K562 (cell line): ENCODE results near the gene EPHA2. TPM values are rescaled to one million over a fixed set of nuclear protein-coding genes. Genes with fewer than 3 reads are reported as not detected.

Experiments
- ATAC-seq: fragments of 200-7000 bp; cut with Tn5 transposase; 3 replicates; pipeline ENCODE4 v1.9.1; 2020; ENCODE audit warnings: moderate library complexity
- BruUV-seq: library from RNA; stranded (reverse); fragments of 400-500 nt; replicated peaks from 2 replicates; lab custom pipeline; 2021; lab: Mats Ljungman, UMichigan
- CTCF ChIA-PET: fragments of 300-600 bp; formaldehyde crosslinking; extraction: SDS; loops from one replicate; lab custom pipeline; 2021; ENCODE audit warnings: low intra/inter-chr PET ratio; lab: Yijun Ruan, JAX
- POLR2A ChIA-PET: fragments of 300-600, 350-650 bp; sonication (Branson Sonifier 250); formaldehyde crosslinking; extraction: SDS; loops from one replicate; lab custom pipeline; 2021; ENCODE audit warnings: antibody characterized with exemption, inconsistent platforms; lab: Yijun Ruan, JAX
- DNase-seq, 4 experiments: peaks; one replicate each; pipeline versions ENCODE4 v3.0.0 to v3.0.0-alpha.2; 2011 to 2018; ENCODE audit warnings: low spot score in 3 of 4, mixed read lengths in 3 of 4; ENCODE audit errors: extremely low read depth in 1 of 4
- FAIRE-seq: peaks from 2 replicates; lab custom pipeline; 2011; peaks lifted over from hg19 to GRCh38; lab: Jason Lieb, UNC
- H2AFZ ChIP-seq: 2 replicates; pipeline ENCODE4 v1.6.0; 2011; ENCODE audit warnings: low read depth, low read length, control low read depth, inconsistent platforms
- H3K27ac ChIP-seq: fragments of 200-600 bp; 3 replicates; pipeline ENCODE4 v1.8.0; 2011; ENCODE audit warnings: low read depth, mild to moderate bottlenecking, control low read depth, inconsistent platforms, low read length, moderate library complexity, mixed read lengths; ENCODE audit errors: extremely low read depth
- H3K27me3 ChIP-seq, 2 experiments: fragments of 300-600 bp in 1 of 2; 2 replicates in 1 of 2; 3 replicates in 1 of 2; pipeline versions ENCODE4 v1.6.0 to v1.8.0; 2011; ENCODE audit warnings: inconsistent platforms in 2 of 2, low read length in 2 of 2, mild to moderate bottlenecking in 1 of 2, mixed read lengths in 1 of 2, moderate library complexity in 1 of 2; ENCODE audit not compliant: control insufficient read depth in 2 of 2, insufficient read depth in 2 of 2
- H3K36me3 ChIP-seq: fragments of 300-600 bp; 3 replicates; pipeline ENCODE4 v1.8.0; 2011; ENCODE audit warnings: mild to moderate bottlenecking, low read length, inconsistent platforms; ENCODE audit not compliant: control insufficient read depth, insufficient read depth
- H3K4me1 ChIP-seq, 2 experiments: fragments of 200-600 bp in 1 of 2; replicated peaks in 1 of 2; 2 replicates in 1 of 2; 3 replicates in 1 of 2; pipeline versions ENCODE4 v1.5.1 to v1.8.0; 2011; ENCODE audit warnings: inconsistent platforms in 2 of 2, low read length in 2 of 2, mild to moderate bottlenecking in 1 of 2, mixed read lengths in 1 of 2, moderate library complexity in 1 of 2; ENCODE audit not compliant: control insufficient read depth in 2 of 2, insufficient read depth in 2 of 2
- H3K4me2 ChIP-seq: 2 replicates; pipeline ENCODE4 v1.6.1; 2011; ENCODE audit warnings: low read length, control low read depth, inconsistent platforms, mixed read lengths; ENCODE audit not compliant: insufficient read depth
- H3K4me3 ChIP-seq: fragments of 200-600 bp; sonication (generic), shearing (Covaris generic); 2 replicates; pipeline ENCODE4 v1.5.1; 2016; ENCODE audit warnings: control low read depth, inconsistent platforms
- H3K79me2 ChIP-seq: fragments of 200-600 bp; 3 replicates; pipeline ENCODE4 v1.8.0; 2011; ENCODE audit warnings: low read length, inconsistent platforms; ENCODE audit not compliant: control insufficient read depth, insufficient read depth
- H3K9ac ChIP-seq, 2 experiments: 2 replicates each; pipeline versions ENCODE4 v1.6.0 to v1.6.1; 2011; ENCODE audit warnings: low read depth in 2 of 2, low read length in 2 of 2, control low read depth in 1 of 2, inconsistent platforms in 1 of 2, mild to moderate bottlenecking in 1 of 2, mixed read lengths in 1 of 2; ENCODE audit not compliant: insufficient read depth in 1 of 2
- H3K9me1 ChIP-seq: one replicate; pipeline ENCODE4 v1.6.0; 2011; ENCODE audit warnings: inconsistent platforms, mild to moderate bottlenecking, low read length, moderate library complexity; ENCODE audit not compliant: control insufficient read depth, insufficient read depth
- H3K9me3 ChIP-seq: replicated peaks from 2 replicates; pipeline ENCODE4 v1.5.1; 2011; ENCODE audit warnings: low read depth, low read length, inconsistent platforms; ENCODE audit not compliant: control insufficient read depth, insufficient read depth
- H4K20me1 ChIP-seq: replicated peaks from 2 replicates; pipeline ENCODE4 v1.6.1; 2011; ENCODE audit warnings: low read length, inconsistent platforms, mixed read lengths; ENCODE audit not compliant: control insufficient read depth, insufficient read depth
- ATF3 ChIP-seq, 2 experiments: fragments of 450-650 bp in 1 of 2; sonication (generic) in 1 of 2; formaldehyde crosslinking in 1 of 2; IDR thresholded peaks in 1 of 2; conservative IDR thresholded peaks in 1 of 2; 2 replicates each; pipeline versions ENCODE4 v1.6.1 to v1.8.1; 2016 to 2023; ENCODE audit warnings: mild to moderate bottlenecking in 2 of 2, moderate library complexity in 2 of 2, inconsistent platforms in 1 of 2, missing genetic modification reagents in 1 of 2
- ATF7 ChIP-seq: fragments of 450-650 bp; IDR thresholded peaks from 2 replicates; pipeline ENCODE4 v1.7.1; 2014; ENCODE audit warnings: mild to moderate bottlenecking, moderate library complexity
- CEBPG ChIP-seq, 3 experiments: fragments of 200-800 bp in 1 of 3; sonication (Bioruptor generic) in 1 of 3; sonication (generic) in 1 of 3; formaldehyde crosslinking in 1 of 3; IDR thresholded peaks in 2 of 3; conservative IDR thresholded peaks in 1 of 3; 2 replicates each; pipeline versions ENCODE4 v1.6.1 to v1.8.0; 2016 to 2022; ENCODE audit warnings: missing compliant biosample characterization in 2 of 3, missing genetic modification characterization in 2 of 3, mild to moderate bottlenecking in 1 of 3, missing genetic modification reagents in 1 of 3
- TRIM25 ChIP-seq: fragments of 450-650 bp; IDR thresholded peaks from 2 replicates; pipeline ENCODE4 v1.7.0; 2016; ENCODE audit warnings: borderline replicate concordance
- WGBS: fragments of 100-300 bp; shearing (Covaris generic); methylation state at CpG from one replicate; pipeline ENCODE4 v1.1.6; 2016; ENCODE audit warnings: low coverage, mixed read lengths; ENCODE audit not compliant: insufficient coverage; ENCODE audit errors: missing lambda C conversion rate; 5-methylcytosine and 5-hydroxymethylcytosine counted together
- in situ Hi-C: fragments of 300-500 bp; cut with MboI; formaldehyde crosslinking; loops from 4 replicates; pipeline ENCODE4 v1.15.0; 2018; ENCODE audit warnings: inconsistent platforms, mixed read lengths
- intact Hi-C: fragments of 100-400 bp; cut with micrococcal nuclease; formaldehyde crosslinking; loops from 2 replicates; pipeline ENCODE4 v1.14.2; 2022
- polyA plus RNA-seq, 8 experiments: library from polyadenylated mRNA; depleted of rRNA in 4 of 8; stranded (reverse) in 5 of 8; unstranded in 3 of 8; fragments of >200 nt; fragmentation: Nextera tagmentation in 2 of 8; fragmentation: Illumina TruSeq in 1 of 8; extraction: Ambion mirVana in 2 of 8; extraction: Trizol in 1 of 8; gene quantifications; 2 replicates each; pipeline versions ENCODE4 v1.2.1 to v1.2.3, GENCODE V29; 2011 to 2014; ENCODE audit warnings: inconsistent platforms in 1 of 8, missing spikeins in 1 of 8
- total RNA-seq, 7 experiments: library from RNA; depleted of rRNA in 6 of 7; stranded (reverse); fragments of >200 nt in 6 of 7; fragmentation: Illumina TruSeq in 2 of 7; extraction: Trizol in 2 of 7; gene quantifications; 2 replicates each; pipeline versions ENCODE4 v1.2.1 to v1.2.3, GENCODE V29; 2011 to 2021; ENCODE audit warnings: low replicate concordance in 1 of 7
- TF ChIP-seq, protein P1 (sequence below): sonication (generic); formaldehyde crosslinking; IDR thresholded peaks from 2 replicates; pipeline ENCODE4 v1.8.1; 2023; ENCODE audit warnings: mild to moderate bottlenecking, missing genetic modification reagents
- TF ChIP-seq, protein P2 (sequence below): sonication (generic); formaldehyde crosslinking; IDR thresholded peaks from 2 replicates; pipeline ENCODE4 v1.8.0; 2023; ENCODE audit warnings: missing genetic modification reagents, mild to moderate bottlenecking, borderline replicate concordance

Gene EPHA2
- total and polyA plus RNA-seq, 9 of the 15 experiments (the other 6 are each of a cell fraction or from before 2014, with no cell fraction given) = 0.04 to 0.40 (median 0.07) TPM; not detected in 4

- TF ChIP-seq CEBPG (CRISPR knock-in tag; IDR thresholded peaks at IDR 0.05) (0 out of 2 replicates have a peak, but pooled peaks have one; percentile 9), CEBPG (tag; conservative IDR thresholded peaks at IDR 0.05 in 1 of 2, IDR thresholded peaks at IDR 0.05 in 1 of 2) (no peak), TRIM25 (no peak)
- TF ChIP-seq, protein P1, sequence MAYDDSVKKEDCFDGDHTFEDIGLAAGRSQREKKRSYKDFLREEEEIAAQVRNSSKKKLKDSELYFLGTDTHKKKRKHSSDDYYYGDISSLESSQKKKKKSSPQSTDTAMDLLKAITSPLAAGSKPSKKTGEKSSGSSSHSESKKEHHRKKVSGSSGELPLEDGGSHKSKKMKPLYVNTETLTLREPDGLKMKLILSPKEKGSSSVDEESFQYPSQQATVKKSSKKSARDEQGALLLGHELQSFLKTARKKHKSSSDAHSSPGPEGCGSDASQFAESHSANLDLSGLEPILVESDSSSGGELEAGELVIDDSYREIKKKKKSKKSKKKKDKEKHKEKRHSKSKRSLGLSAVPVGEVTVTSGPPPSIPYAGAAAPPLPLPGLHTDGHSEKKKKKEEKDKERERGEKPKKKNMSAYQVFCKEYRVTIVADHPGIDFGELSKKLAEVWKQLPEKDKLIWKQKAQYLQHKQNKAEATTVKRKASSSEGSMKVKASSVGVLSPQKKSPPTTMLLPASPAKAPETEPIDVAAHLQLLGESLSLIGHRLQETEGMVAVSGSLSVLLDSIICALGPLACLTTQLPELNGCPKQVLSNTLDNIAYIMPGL (CRISPR knock-in tag) = no peak
Observed at GRCh38 chr1:16198444-16199156, 42.7 kb upstream of the EPHA2 start (continued).

DNA sequence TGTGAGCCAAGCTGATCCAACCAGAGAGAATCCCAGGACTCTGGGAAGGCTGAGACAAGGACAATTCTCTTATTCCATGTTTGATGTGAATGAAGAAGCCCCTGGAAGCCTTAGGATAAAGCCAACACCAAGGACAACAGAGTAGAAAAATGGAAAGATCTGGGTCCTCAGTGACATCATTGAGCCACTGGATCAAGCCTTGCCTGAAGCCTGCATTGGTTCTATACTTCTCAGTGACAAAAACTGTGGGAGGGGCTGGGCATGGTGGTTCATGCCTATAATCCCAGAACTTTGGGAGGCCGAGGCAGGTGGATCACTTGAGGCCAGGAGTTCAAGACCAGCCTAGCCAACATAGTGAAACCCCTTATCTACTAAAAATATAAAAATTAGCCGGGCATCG lies 41.0 kb upstream of the EPHA2 start:
- BruUV-seq = no TSS peak
- intact Hi-C loops = no loop called here
- Histone ChIP-seq H3K9me1 (no peaks in the 10 kb centered on the region), H3K4me1 (peaks cover 5% of the 10 kb centered on the region in 2 experiments), H2AFZ (no peak overlapping the region), H3K27me3 (no peaks in the 10 kb centered on the region), H3K36me3 (no peaks in the 10 kb centered on the region; the same call in 2 of the 3 replicates), H3K4me3 (no peak overlapping the region), H4K20me1 (no peaks in the 10 kb centered on the region), H3K9me3 (no peaks in the 10 kb centered on the region), H3K79me2 (no peaks in the 10 kb centered on the region), H3K4me2 (no peak overlapping the region), H3K9ac (no peak overlapping the region), H3K27ac (no peak overlapping the region)
- in situ Hi-C loops = loop anchor here (5.0 kb wide), 1 partner anchor 165 kb away; no protein-coding TSS in a partner anchor
- POLR2A ChIA-PET = interaction anchor here (0.6 to 1.8 kb wide), 2 partner anchors 46 to 116 kb away, joined by 3 to 5 read pairs; no protein-coding TSS in a partner anchor
- 47% methylated on average over 3 of the region's 3 CpGs for WGBS
- FAIRE-seq (no peak), ATAC-seq (no peak), DNase-seq (no peak)
- CTCF ChIA-PET = no interaction called here
- TF ChIP-seq ATF7 (peak; percentile 30; the same call in 1 of the 2 replicates), ATF3 (IDR thresholded peaks at IDR 0.05) (0 out of 2 replicates have a peak, but pooled peaks have one; percentile 12), ATF3 (CRISPR knock-in tag; conservative IDR thresholded peaks at IDR 0.05) (no peak)
- TF ChIP-seq, protein P2, sequence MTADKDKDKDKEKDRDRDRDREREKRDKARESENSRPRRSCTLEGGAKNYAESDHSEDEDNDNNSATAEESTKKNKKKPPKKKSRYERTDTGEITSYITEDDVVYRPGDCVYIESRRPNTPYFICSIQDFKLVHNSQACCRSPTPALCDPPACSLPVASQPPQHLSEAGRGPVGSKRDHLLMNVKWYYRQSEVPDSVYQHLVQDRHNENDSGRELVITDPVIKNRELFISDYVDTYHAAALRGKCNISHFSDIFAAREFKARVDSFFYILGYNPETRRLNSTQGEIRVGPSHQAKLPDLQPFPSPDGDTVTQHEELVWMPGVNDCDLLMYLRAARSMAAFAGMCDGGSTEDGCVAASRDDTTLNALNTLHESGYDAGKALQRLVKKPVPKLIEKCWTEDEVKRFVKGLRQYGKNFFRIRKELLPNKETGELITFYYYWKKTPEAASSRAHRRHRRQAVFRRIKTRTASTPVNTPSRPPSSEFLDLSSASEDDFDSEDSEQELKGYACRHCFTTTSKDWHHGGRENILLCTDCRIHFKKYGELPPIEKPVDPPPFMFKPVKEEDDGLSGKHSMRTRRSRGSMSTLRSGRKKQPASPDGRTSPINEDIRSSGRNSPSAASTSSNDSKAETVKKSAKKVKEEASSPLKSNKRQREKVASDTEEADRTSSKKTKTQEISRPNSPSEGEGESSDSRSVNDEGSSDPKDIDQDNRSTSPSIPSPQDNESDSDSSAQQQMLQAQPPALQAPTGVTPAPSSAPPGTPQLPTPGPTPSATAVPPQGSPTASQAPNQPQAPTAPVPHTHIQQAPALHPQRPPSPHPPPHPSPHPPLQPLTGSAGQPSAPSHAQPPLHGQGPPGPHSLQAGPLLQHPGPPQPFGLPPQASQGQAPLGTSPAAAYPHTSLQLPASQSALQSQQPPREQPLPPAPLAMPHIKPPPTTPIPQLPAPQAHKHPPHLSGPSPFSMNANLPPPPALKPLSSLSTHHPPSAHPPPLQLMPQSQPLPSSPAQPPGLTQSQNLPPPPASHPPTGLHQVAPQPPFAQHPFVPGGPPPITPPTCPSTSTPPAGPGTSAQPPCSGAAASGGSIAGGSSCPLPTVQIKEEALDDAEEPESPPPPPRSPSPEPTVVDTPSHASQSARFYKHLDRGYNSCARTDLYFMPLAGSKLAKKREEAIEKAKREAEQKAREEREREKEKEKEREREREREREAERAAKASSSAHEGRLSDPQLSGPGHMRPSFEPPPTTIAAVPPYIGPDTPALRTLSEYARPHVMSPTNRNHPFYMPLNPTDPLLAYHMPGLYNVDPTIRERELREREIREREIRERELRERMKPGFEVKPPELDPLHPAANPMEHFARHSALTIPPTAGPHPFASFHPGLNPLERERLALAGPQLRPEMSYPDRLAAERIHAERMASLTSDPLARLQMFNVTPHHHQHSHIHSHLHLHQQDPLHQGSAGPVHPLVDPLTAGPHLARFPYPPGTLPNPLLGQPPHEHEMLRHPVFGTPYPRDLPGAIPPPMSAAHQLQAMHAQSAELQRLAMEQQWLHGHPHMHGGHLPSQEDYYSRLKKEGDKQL = no peak
